GM19240 (cell line): ENCODE results near the gene LRRC4C.

Experiments
- DNase-seq: peaks from one replicate; pipeline ENCODE4 v3.0.0; 2011; ENCODE audit warnings: low spot score; ENCODE audit not compliant: insufficient read length

LRRC4C gene

GRCh38 chr11:41333357-41333756, 126.1 kb downstream of the LRRC4C start:
- no peak for DNase-seq

- no peak for DNase-seq
These were observed 131.1 kb downstream of the LRRC4C start for GRCh38 chr11:41328324-41328723.

- no peak for DNase-seq
These were observed 136.0 kb downstream of the LRRC4C start for GRCh38 chr11:41323446-41323845.

- no peak for DNase-seq
These were observed 138.8 kb downstream of the LRRC4C start for GRCh38 chr11:41320653-41321052.

GRCh38 chr11:41320238-41320637, 139.2 kb downstream of the LRRC4C start:
- no peak for DNase-seq

GRCh38 chr11:41319434-41319833, 140.0 kb downstream of the LRRC4C start:
- no peak for DNase-seq

GRCh38 chr11:41316751-41317150, 142.7 kb downstream of the LRRC4C start:
- no peak for DNase-seq

- DNase-seq, result no peak
These were observed 146.2 kb downstream of the LRRC4C start for GRCh38 chr11:41313226-41313625.

- no peak for DNase-seq
These were observed 149.7 kb downstream of the LRRC4C start for GRCh38 chr11:41309716-41310115.

- no peak for DNase-seq
These were observed 150.3 kb downstream of the LRRC4C start for GRCh38 chr11:41309111-41309522.

- no peak for DNase-seq
These were observed 151.2 kb downstream of the LRRC4C start for GRCh38 chr11:41308286-41308685.

GRCh38 chr11:41307296-41308080, 152.0 kb downstream of the LRRC4C start:
- DNase-seq, result no peak

- DNase-seq, result no peak
These were observed 153.0 kb downstream of the LRRC4C start for GRCh38 chr11:41306431-41306830.

GRCh38 chr11:41301023-41301422, 158.4 kb downstream of the LRRC4C start:
- no peak for DNase-seq

- DNase-seq, result no peak
These were observed 170.0 kb downstream of the LRRC4C start for GRCh38 chr11:41289408-41289807.

- no peak for DNase-seq
These were observed 172.7 kb downstream of the LRRC4C start for GRCh38 chr11:41286751-41287150.

GRCh38 chr11:41284354-41284753, 175.1 kb downstream of the LRRC4C start:
- no peak for DNase-seq

- DNase-seq, result no peak
These were observed 176.1 kb downstream of the LRRC4C start for GRCh38 chr11:41283191-41283930.

GRCh38 chr11:41282395-41282794, 177.1 kb downstream of the LRRC4C start:
- DNase-seq, result no peak

- no peak for DNase-seq
These were observed 178.2 kb downstream of the LRRC4C start for GRCh38 chr11:41281131-41281742.

- no peak for DNase-seq
These were observed 184.6 kb downstream of the LRRC4C start for GRCh38 chr11:41274831-41275230.

GRCh38 chr11:41273908-41274307, 185.5 kb downstream of the LRRC4C start:
- DNase-seq, result no peak
